Activated T-cell treated with anti-CD3 and anti-CD28 coated beads, Interleukin-2, amount 50 U/mL, for 72 hours (primary cell): ENCODE data around the gene ADAMTS12. TPM values are rescaled to one million over a fixed set of nuclear protein-coding genes. Genes with fewer than 3 reads are reported as not detected.

Experiments
- ATAC-seq, 2 donors: fragments of 150-1000 bp; cut with Tn5 transposase; replicated peaks in 1 of 2; 2 replicates each; pipeline ENCODE4 v1.10.0; 2021; ENCODE audit warnings: moderate library complexity in 2 of 2, mild to moderate bottlenecking in 1 of 2
- DNase-seq, 2 donors: peaks; one replicate each; pipeline ENCODE4 v3.0.0; 2021 to 2022; ENCODE audit warnings: mixed read lengths in 1 of 2
- H3K27ac Mint-ChIP-seq: one replicate; pipeline ENCODE4 v1.8.0; 2022; ENCODE audit warnings: mild to moderate bottlenecking, moderate library complexity, mixed read lengths
- H3K27me3 Mint-ChIP-seq: one replicate; pipeline ENCODE4 v1.8.0; 2022; ENCODE audit warnings: low read depth, mixed read lengths
- H3K36me3 Mint-ChIP-seq, 2 donors: one replicate each; pipeline ENCODE4 v1.8.0; 2022; ENCODE audit warnings: mixed read lengths in 2 of 2, mild to moderate bottlenecking in 1 of 2; ENCODE audit not compliant: insufficient read depth in 2 of 2
- H3K4me1 Mint-ChIP-seq: one replicate; pipeline ENCODE4 v1.8.0; 2022; ENCODE audit warnings: low read depth, mixed read lengths
- H3K4me3 Mint-ChIP-seq, 2 donors: one replicate each; pipeline ENCODE4 v1.8.0; 2022; ENCODE audit warnings: mild to moderate bottlenecking in 2 of 2, mixed read lengths in 2 of 2, moderate library complexity in 2 of 2
- H3K9me3 Mint-ChIP-seq, 2 donors: one replicate each; pipeline ENCODE4 v1.8.0; 2022; ENCODE audit warnings: mixed read lengths in 2 of 2
- total RNA-seq, 2 donors: library from RNA; stranded (reverse); gene quantifications; one replicate each; pipeline ENCODE4 v1.2.3, GENCODE V29; 2022

Gene ADAMTS12
- total RNA-seq, 2 donors from 2014 or later, result 0.05 TPM; not detected in 1

DNA sequence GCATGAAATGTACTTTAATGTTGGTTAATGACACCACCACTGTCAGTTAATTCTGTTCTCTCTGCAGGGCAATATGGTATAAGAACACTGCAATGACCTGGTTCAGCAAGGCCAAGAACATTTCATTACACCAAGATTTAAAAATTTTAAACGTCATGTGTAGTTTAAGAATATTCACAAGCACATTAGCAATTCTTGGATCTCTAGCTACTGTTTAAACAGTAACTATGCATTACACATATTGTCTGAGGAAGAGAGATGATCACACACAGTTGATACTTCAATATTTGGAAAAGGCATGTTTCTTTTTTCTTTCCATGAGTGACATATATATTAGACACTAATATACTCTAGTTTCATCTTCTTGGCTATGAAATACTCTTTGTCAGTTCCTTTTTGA, 143.0 kb downstream of the ADAMTS12 start:
- DNase-seq (no peak), ATAC-seq (no peak)
- no peaks in the 10 kb centered on the region for H3K9me3 Mint-ChIP-seq
- no peak overlapping the region for H3K4me3 Mint-ChIP-seq
- H3K36me3 Mint-ChIP-seq, result no peaks in the 10 kb centered on the region
- no peaks in the 10 kb centered on the region for H3K4me1 Mint-ChIP-seq
- H3K27me3 Mint-ChIP-seq, result no peaks in the 10 kb centered on the region
- H3K27ac Mint-ChIP-seq, result no peak overlapping the region

DNA sequence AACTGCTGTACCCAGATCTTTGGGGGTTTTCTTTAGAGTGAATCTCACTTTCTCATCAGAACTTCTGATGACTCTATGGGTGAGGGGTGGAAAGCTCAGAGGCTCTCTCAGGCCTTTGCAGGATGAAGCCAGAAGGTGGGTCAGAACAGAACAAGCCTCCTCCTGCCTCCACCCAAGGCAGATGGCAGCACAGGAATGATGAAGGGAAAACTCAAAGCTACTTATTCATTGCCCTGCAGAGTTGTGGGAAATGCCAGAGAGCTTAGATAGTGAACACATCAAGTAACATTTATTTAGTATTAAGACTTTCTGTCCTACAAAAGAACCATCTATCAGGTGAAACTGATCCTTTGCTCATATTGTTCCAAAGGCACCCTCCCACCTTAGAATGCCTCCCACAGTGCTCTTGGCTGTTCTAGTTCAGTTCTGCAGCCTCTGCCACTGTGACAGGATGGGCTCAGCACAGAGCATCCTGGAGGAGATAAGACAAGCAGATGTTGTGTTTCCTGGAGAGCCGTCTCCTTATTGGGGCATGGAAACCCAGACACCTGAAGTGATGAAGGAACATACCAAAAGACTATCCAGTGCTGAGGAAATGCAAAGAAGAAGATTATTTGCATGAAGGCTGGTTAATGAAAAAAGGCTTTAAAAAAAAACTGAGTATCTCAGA, 146.6 kb downstream of the ADAMTS12 start:
- Mint-ChIP-seq H3K4me3 (no peak overlapping the region), H3K27ac (no peak overlapping the region), H3K4me1 (no peaks in the 10 kb centered on the region), H3K9me3 (no peaks in the 10 kb centered on the region), H3K36me3 (no peaks in the 10 kb centered on the region), H3K27me3 (no peaks in the 10 kb centered on the region)
- DNase-seq (no peak), ATAC-seq (no peak)

DNA sequence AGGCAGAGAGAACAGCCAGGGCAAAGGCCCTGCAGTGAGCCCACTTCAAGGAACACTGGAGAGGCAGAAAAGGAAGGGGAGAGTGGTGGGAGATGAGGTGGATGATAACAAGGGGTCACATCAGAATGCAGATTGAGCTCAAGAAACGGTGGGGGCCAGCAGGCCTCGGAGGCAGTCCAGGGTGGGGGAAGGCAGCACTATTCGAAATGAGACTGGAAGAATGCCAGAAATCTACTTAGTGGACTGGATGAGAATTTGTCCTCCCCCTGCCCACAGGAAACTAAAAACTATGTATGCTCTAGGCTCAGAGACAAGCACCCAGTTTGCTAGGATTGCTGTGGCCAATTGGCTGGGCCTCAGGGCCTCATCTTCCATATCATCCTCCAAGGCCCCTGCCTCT, 148.7 kb downstream of the ADAMTS12 start:
- Mint-ChIP-seq H3K36me3 (no peaks in the 10 kb centered on the region), H3K4me1 (no peaks in the 10 kb centered on the region), H3K4me3 (no peak overlapping the region), H3K9me3 (no peaks in the 10 kb centered on the region), H3K27me3 (no peaks in the 10 kb centered on the region), H3K27ac (no peak overlapping the region)
- DNase-seq, result no peak
- no peak for ATAC-seq

DNA sequence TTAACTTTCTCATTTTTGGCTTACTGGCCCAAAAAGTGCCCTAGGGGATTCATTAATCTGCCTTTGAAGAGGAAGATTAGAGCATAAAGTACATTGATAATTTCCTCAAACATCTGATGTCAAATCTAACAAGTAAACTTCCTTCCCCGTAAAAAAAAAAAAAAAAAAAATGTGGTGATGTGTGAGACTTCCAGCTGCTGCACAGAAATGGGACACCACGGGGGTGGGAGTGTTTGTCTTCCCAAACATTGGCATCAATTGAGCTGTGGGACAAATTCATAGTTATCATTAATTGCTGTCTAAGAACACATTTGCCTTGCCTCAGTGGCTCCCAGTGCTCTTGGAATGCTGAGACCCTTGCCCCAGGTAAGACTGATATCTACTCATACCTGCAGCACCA, 149.6 kb downstream of the ADAMTS12 start:
- H3K4me1 Mint-ChIP-seq, result no peaks in the 10 kb centered on the region
- no peaks in the 10 kb centered on the region for H3K9me3 Mint-ChIP-seq
- H3K36me3 Mint-ChIP-seq, result no peaks in the 10 kb centered on the region
- ATAC-seq, result no peak
- no peak overlapping the region for H3K27ac Mint-ChIP-seq
- H3K27me3 Mint-ChIP-seq, result no peaks in the 10 kb centered on the region
- DNase-seq, result no peak
- H3K4me3 Mint-ChIP-seq, result no peak overlapping the region

DNA sequence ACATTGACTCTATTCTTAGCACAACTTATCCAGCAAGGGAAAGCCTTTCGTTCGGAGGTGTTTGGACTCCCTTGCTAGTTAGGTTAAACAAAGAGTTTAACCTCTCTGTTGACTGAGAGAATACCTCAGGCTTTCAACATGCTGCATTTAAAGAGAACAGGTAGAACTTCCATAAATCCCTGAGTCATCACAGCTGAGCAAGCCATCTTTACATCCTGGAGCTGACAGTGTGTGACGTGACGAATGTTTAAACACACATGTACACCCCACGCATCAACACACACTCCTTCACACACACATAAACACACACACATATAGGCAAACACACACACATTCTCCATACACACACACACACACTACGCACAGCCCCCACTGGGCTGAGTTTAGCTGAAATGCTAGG, 152.8 kb downstream of the ADAMTS12 start:
- ATAC-seq (no peak), DNase-seq (no peak)
- H3K9me3 Mint-ChIP-seq, result no peaks in the 10 kb centered on the region
- H3K4me1 Mint-ChIP-seq, result no peaks in the 10 kb centered on the region
- H3K27me3 Mint-ChIP-seq, result no peaks in the 10 kb centered on the region
- no peak overlapping the region for H3K4me3 Mint-ChIP-seq
- H3K36me3 Mint-ChIP-seq, result no peaks in the 10 kb centered on the region
- no peak overlapping the region for H3K27ac Mint-ChIP-seq

DNA sequence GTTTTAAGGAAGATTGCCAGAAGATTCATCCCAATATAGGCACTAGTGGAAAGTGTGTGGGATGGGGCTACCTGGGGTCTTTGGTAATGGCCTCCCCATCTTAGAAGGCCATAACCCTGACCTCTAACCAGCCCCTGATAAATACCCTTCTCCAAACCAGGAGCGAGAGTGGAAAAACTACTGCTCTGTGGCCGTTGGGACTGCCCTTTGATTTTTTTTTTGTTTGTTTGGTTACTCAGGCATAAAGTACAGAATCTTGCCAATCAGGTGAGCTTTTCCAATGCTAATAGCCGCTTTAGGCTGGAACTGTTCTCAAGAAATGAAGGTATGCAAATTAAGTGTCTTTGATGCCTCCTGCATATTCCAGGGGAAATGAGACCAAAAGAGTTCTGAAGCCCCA, 153.7 kb downstream of the ADAMTS12 start:
- Mint-ChIP-seq H3K36me3 (no peaks in the 10 kb centered on the region), H3K9me3 (no peaks in the 10 kb centered on the region), H3K27me3 (no peaks in the 10 kb centered on the region), H3K4me3 (no peak overlapping the region), H3K4me1 (no peaks in the 10 kb centered on the region), H3K27ac (no peak overlapping the region)
- ATAC-seq (no peak), DNase-seq (no peak)

DNA sequence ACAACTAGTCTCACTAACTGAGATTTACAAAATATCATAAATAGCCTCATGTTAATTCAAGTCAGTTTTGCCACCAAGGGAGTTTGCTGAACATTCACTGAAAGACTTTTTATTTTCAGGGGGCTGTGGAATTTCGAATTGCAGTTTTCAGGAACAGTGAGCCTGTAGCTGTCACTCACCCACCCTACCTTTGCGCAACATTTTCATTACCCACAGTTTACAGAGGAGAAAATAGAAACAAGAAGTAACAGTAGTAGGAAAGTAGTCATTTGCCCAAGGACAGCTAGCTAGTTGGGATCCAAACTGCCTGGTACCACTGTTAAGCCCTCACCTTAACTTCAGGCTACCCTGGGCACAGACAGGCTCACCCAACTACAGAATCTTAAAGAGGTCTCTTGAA, 154.1 kb downstream of the ADAMTS12 start:
- ATAC-seq (no peak), DNase-seq (no peak)
- H3K36me3 Mint-ChIP-seq, result no peaks in the 10 kb centered on the region
- H3K27ac Mint-ChIP-seq, result no peak overlapping the region
- H3K4me3 Mint-ChIP-seq, result no peak overlapping the region
- H3K4me1 Mint-ChIP-seq, result no peaks in the 10 kb centered on the region
- no peaks in the 10 kb centered on the region for H3K9me3 Mint-ChIP-seq
- no peaks in the 10 kb centered on the region for H3K27me3 Mint-ChIP-seq

DNA sequence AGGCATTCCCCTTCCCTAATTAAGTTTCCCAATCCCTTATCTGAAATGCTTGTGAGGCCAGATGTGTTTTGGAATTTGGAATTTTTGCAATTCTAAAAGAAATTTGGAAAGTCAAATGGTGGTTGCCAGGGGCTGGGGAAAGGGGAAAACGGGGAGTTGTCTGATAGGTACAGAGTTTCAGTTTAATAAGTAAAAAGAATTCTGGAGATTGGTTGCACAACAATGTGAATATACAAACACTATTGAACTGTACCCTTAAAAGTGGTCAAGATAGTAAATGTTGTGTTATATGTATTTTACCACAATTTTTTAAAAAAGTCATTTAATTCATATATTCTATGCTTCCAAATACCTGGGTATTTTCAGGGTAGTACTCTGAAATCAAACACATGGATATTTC, 154.5 kb downstream of the ADAMTS12 start:
- H3K9me3 Mint-ChIP-seq, result no peaks in the 10 kb centered on the region
- no peak overlapping the region for H3K4me3 Mint-ChIP-seq
- ATAC-seq (no peak), DNase-seq (no peak)
- no peaks in the 10 kb centered on the region for H3K4me1 Mint-ChIP-seq
- no peak overlapping the region for H3K27ac Mint-ChIP-seq
- no peaks in the 10 kb centered on the region for H3K36me3 Mint-ChIP-seq
- no peaks in the 10 kb centered on the region for H3K27me3 Mint-ChIP-seq

DNA sequence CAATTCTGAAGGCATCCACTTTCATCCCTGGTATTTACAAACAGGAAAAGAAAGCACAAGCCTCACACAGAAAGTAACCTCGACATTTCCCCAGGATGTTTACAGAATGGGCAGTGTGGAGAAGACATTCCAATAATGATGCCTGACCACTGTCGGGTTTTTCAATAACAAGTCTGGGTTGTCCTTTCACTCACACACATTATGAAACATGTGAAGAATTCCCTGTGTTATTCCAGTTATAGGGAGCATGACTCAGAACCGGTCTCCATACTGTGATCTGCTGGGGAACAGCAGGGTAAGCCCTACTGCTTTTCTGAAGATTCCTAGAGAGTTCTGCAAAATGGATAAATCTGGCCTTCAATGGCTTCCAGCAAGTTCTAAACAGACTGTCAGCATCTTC, 155.3 kb downstream of the ADAMTS12 start:
- no peaks in the 10 kb centered on the region for H3K9me3 Mint-ChIP-seq

DNA sequence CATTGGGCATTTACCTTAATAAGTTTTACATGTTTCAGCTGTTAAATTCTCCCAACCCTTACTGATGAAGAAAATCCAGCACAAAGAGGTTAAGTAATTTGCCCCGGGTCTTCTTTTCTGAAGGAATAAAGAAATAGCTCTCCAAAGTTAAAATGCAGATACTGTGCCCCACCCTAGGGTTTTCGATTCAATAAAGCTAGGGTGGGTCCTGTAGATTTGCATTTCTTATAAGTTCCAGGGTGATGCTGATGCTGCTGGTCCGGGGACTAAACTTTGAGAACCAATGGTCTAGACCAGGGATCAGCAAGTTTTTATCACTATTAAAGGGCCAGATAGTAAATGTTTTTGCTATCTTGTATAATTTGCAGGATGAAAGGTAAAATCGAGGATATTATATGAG, 156.7 kb downstream of the ADAMTS12 start:
- no peak for DNase-seq
- H3K4me1 Mint-ChIP-seq, result no peaks in the 10 kb centered on the region
- peaks cover 0 to under 1% of the 10 kb centered on the region in 2 donors for H3K9me3 Mint-ChIP-seq
- no peaks in the 10 kb centered on the region for H3K36me3 Mint-ChIP-seq
- H3K27ac Mint-ChIP-seq, result no peak overlapping the region
- no peak for ATAC-seq
- H3K27me3 Mint-ChIP-seq, result peaks cover 11% of the 10 kb centered on the region
- no peak overlapping the region for H3K4me3 Mint-ChIP-seq

More for the DNA sequence above, 155.3 kb downstream of the ADAMTS12 start:
- DNase-seq (no peak), ATAC-seq (no peak)
- Mint-ChIP-seq H3K27me3 (peaks cover under 1% of the 10 kb centered on the region), H3K27ac (no peak overlapping the region), H3K36me3 (no peaks in the 10 kb centered on the region), H3K4me3 (no peak overlapping the region), H3K4me1 (no peaks in the 10 kb centered on the region)

DNA sequence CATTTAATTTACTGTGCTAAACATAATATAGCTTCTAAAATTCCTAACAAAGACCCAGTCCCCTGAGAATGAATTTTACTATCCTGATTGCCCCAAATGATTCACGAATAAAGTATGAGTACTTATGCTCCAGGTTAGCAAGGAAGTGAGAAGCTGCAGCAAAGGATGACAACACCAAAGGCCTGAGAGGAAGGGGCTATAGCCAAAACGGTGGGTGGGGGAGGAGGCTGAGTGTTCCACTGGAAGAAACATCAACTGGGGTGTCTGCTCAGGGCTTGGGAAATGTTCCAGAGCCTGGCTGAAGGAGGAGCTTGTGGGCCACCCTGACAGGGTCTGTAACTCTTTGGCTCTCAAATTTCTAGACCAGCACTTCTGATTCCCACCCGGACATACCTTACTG, 157.3 kb downstream of the ADAMTS12 start:
- Mint-ChIP-seq H3K27ac (no peak overlapping the region), H3K27me3 (peaks cover 11% of the 10 kb centered on the region), H3K9me3 (peaks cover 0 to 2% of the 10 kb centered on the region in 2 donors), H3K4me1 (no peaks in the 10 kb centered on the region), H3K4me3 (no peak overlapping the region), H3K36me3 (no peaks in the 10 kb centered on the region)
- ATAC-seq (no peak), DNase-seq (no peak)

DNA sequence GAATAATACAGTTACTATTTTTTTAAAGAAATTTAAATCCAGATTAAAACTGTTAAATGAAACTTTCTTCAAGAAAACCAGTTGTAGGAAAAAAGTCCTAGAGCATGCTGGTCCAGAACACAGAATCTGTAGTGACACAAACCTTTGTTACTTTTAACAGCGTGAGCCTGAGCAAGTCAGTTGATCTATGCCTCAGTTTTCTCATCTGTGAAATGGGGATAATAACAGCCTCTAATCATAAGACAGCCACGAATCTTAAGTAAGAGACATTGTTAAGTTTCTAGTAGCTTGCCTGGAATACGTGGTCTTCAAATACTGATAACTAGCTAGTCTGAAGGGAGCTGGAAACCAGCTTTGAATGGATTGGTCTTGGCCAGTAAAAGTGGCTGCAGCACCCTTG, 158.6 kb downstream of the ADAMTS12 start:
- no peak overlapping the region for H3K27ac Mint-ChIP-seq
- H3K4me1 Mint-ChIP-seq, result no peaks in the 10 kb centered on the region
- ATAC-seq, result no peak
- H3K4me3 Mint-ChIP-seq, result no peak overlapping the region
- DNase-seq, result no peak
- peaks cover 0 to 2% of the 10 kb centered on the region in 2 donors for H3K9me3 Mint-ChIP-seq
- peaks cover 11% of the 10 kb centered on the region for H3K27me3 Mint-ChIP-seq
- H3K36me3 Mint-ChIP-seq, result no peaks in the 10 kb centered on the region

DNA sequence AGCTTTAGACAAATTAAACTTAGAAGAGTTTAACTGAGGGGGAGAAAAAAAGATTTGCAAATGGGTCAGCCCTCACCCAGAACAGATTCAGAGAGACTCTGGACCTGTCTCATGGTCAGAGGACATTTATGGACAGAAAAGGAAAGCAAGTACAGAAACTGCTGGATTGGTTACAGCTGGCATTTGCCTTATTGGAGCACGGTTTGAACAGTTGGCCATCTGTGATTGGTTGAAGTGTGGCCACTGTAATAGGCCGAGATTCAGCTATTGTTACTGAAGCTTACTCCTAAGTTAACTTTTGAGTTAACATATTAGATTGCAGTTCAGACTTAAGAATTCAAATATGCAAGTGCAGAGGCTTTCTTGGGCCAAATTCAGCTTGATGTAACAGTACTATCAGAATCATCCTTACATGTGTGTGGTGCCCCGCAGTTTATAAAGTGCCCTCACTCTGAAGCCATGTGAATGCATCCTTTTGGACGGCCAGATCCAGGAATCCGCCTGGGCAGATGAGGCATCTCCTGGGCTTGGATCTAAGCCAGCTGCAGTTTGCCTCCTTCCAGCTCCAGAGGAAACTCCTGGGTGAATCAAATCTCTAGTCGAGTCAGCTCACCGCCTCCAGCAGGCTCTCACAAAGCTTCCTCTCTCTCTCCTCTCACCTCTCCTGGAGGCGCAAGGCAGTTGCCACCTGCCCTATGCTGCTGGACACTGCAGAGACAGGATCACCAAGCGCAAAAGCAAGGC, 165.2 kb downstream of the ADAMTS12 start:
- Mint-ChIP-seq H3K27ac (no peak overlapping the region), H3K36me3 (no peaks in the 10 kb centered on the region), H3K9me3 (peaks cover 0 to 4% of the 10 kb centered on the region in 2 donors), H3K4me3 (no peak overlapping the region), H3K4me1 (no peaks in the 10 kb centered on the region), H3K27me3 (peaks cover 11% of the 10 kb centered on the region)
- no peak for ATAC-seq
- no peak for DNase-seq

DNA sequence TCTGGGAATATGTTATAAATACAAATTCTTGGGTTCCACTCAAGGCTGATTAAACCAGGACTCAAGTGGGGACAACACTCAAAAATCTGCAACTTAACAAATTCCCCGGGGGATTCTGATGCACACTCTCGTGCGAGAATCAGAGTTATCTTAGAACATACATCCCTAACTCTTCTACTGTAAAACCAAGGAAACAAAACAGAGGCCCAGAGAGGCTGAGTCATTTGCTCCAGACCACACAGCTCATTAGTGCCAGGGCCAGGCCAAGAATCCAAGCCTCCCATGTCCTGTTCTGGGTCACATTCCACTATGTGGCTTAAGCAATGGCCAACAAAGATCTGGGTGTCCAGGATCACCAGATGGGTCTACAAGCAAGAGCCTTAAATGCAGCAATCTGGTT, 166.0 kb downstream of the ADAMTS12 start:
- H3K27ac Mint-ChIP-seq, result no peak overlapping the region
- DNase-seq, result no peak
- peaks cover 4% of the 10 kb centered on the region for H3K27me3 Mint-ChIP-seq
- H3K4me1 Mint-ChIP-seq, result no peaks in the 10 kb centered on the region
- peaks cover 0 to 4% of the 10 kb centered on the region in 2 donors for H3K9me3 Mint-ChIP-seq
- no peak overlapping the region for H3K4me3 Mint-ChIP-seq
- no peaks in the 10 kb centered on the region for H3K36me3 Mint-ChIP-seq
- no peak for ATAC-seq
